GM18505 (cell line): ENCODE measurements around the gene ANKFY1.
"Not testable (repeated sequence)": the region's sequence is repeated elsewhere in the genome, so short reads cannot be mapped to it uniquely, and the experiment has no call there.

ENCODE experiments used
- ATAC-seq: cut with Tn5 transposase; IDR thresholded peaks from one replicate; pipeline ENCODE4 v1.9.1; 2021; ENCODE audit not compliant: unreplicated experiment
- POLR2A ChIP-seq: IDR thresholded peaks from 4 replicates; pipeline ENCODE4 v1.6.1; 2011; ENCODE audit warnings: borderline replicate concordance; ENCODE audit not compliant: insufficient read depth, insufficient read length; ENCODE audit errors: extremely low read depth

Gene ANKFY1

DNA sequence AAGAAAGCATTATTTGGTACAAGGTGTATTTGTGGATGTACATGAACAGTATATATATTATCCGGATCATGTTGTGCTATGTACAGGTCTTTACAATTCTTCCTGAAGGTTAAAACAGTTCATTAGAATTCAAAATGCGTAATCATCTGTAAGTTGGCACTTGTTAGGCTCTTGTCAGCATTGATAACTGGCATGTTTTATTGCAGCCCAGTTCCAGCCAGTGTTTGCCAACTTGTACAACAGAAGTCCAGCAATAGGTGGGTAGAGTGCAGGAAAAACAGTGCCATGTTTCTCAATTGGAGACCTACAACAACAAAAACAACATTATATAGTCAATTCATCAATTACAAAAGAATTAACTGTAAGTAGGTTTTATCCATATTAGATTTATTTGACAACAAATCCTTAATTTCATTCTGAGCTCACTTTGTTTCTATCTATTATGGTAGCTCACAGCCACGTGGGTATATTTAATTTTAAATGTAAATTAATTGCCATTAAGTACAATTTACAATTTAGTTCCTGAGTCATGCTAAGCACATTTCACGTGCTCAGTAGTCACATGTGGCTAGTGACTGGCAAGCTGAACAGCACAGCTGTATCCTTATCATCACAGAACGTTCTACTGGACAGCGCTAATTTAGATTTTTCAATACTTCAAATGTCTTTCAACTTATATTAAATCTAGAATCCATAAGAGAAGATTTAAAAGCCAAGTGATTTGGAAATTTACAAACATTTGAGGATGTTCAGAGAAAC, 8.6 kb upstream of the ANKFY1 start:
- no peak for ATAC-seq
- TF ChIP-seq POLR2A, result no peak

DNA sequence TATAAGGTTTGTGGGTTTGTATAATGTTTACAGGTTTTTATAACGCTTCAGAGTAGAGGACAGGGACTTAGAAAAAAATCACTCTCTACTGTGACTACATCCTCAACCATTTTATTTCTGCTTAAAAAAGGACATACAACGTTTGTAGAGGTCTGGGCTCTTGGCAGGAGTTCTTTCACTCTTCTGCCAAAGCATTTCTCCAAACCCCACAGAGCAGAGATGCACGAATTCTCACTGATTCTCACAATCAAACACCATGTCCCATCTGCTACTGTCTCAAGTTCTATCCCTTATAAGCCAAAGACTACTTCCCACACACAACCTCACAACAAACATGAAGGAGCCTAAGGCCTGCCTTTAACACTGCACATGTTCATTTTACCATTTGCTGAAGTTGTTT, 7.0 kb upstream of the ANKFY1 start:
- ATAC-seq, result no peak
- TF ChIP-seq POLR2A, result no peak

DNA sequence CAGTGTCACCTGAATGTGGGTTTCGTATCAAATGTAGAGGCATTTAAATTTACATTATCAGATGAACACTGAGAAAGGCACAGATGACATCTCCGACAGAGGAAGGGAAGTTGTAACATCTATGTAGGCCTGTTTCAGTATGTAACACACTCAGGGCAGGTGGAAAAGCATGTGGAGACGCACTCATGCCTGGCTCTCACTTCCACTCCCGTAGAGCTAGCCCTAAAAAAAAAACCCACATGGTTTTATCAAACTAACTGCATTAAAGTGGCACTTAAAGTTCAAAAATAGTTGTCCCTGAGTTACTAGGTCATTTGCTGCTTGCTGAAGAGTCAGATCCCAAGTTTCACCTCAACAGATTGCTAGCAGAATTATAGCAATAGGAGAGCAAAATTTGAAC, 6.1 kb upstream of the ANKFY1 start:
- no peak for ATAC-seq

DNA sequence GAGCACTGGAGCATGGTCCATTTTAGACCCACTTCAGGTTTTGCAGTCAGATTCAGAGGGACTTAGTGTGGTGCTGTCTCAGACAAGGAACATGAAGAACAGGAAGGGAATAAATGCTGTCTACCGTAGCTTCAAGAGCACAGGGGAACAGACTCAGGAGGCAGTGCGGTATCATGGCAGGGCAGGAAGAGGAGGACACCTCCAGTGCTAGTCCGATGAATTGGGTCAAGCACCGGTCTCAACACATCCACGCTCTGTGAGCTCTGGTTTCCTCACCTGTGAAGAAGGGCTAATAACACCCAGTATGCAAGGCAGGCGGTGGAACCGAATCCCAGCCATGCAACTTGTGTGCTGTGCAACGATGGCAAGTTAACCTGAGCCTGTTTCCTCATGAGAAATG, 3.6 kb upstream of the ANKFY1 start:
- no peak for ATAC-seq
- TF ChIP-seq POLR2A, result peak; percentile 40

More for the DNA sequence above, 6.1 kb upstream of the ANKFY1 start:
- no peak for TF ChIP-seq POLR2A

DNA sequence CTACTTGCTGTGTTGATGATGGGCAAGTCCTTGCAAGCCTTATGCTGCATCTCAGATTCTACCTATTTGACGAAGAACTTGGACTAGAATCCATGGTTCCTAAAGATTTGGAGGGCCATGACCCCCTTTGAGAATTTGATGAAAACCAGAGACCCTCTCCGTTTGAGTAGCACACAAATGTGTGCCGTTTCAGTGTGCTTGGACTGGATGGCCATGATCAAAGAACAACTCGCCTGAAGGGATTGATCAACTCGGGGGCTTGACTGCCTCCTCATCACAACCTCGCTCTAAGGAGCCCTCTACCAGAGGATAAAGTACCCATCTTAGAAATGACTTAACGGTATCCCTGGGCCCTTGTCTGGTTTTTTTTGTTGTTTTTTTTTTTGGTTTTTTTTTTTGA, 2.8 kb upstream of the ANKFY1 start:
- no peak for TF ChIP-seq POLR2A
- no peak for ATAC-seq

DNA sequence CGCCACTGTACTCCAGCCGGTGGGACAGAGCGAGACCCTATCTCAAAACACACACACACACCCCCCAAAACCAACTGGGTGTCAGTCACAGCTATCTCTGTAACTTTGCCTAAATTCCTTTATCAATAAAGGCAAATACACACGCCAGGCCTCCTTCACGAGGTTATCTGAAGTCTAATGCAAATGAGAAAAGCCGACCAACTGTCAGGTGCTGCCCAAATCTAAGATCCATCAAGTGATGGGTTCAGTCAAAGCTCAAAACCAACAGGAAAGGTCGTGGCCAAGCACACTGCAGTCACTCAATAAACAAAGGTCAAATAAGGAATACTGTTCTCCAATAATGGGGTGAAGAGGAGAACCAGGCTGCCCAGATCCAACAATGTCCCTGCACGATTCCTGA, 1.1 kb downstream of the ANKFY1 start:
- no peak for ATAC-seq

DNA sequence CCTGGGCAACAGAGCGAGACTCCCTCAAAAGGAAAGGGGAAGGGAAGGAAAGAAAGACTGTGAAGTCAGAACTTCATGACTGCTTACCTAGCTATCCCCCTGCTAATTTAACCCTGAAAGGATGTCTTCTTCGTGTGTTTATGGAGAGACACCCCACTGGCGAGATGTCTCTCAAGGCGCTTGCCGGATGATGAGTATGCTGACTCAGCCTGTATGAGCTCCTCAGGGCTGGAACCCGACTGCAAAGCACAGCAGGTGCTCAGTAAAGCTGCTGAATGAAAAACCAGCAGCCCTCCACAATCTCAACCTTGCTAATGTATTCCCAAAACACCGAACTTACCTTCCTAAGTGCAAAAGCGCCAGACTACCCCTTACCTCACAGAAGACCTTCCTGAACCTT, 2.3 kb downstream of the ANKFY1 start:
- no peak for TF ChIP-seq POLR2A
- ATAC-seq, result no peak

More for the DNA sequence above, 1.1 kb downstream of the ANKFY1 start:
- no peak for TF ChIP-seq POLR2A

DNA sequence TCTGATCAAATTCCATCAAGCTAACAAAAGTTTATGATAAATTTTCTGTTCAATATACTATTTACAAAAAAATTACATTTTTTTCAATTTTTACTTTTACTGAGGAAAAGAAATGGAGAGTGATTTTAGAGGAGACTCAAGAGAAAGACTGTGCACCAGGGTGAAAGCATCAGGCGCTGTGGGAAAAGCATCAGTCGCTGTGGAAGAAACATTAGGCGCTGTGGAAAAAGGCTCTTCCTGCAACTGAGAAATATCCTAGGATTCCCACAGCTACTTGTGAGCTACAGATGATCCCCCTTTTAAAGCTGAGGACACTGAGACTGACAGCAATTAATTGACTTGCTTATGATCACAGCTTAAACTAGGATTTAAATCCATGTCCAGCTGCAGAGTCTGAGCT, 4.9 kb downstream of the ANKFY1 start:
- no peak for TF ChIP-seq POLR2A
- no peak for ATAC-seq

DNA sequence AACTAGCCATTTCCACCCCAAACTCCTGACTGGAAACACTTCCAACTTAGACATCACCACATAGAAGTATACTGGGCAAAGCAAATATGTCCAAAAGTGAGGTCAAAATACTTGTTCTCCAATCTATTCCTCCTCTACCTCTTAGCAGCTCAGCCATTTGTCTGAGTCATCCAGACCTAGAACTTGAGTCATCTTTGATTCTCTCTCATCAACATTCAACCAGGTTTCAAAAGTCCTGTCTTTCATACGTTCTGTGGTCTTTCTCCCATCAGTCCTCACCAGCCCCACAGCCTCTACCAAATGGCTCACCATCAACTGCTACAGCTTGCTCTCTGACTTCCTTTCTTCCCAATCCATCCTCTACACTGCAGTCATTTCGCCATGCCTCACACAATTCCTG, 6.8 kb downstream of the ANKFY1 start:
- ATAC-seq, result no peak
- no peak for TF ChIP-seq POLR2A

DNA sequence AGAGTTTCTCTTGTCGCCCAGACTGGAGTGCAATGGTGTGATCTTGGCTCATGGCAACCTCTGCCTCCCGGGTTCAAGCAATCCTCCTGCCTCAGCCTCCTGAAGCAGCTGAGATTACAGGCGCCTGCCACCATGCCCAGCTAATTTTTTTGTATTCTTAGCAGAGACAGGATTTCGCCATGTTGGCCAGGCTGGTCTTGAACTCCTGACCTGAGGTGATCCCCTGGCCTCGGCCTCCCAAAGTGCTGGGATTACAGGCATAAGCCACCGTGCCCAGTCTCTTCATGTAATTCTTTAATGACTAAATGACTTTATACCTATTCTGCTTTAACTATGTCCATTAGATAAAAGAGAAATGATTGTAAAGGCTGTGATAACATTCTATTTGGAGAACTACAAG, 8.5 kb downstream of the ANKFY1 start:
- not testable (repeated sequence) for ATAC-seq

DNA sequence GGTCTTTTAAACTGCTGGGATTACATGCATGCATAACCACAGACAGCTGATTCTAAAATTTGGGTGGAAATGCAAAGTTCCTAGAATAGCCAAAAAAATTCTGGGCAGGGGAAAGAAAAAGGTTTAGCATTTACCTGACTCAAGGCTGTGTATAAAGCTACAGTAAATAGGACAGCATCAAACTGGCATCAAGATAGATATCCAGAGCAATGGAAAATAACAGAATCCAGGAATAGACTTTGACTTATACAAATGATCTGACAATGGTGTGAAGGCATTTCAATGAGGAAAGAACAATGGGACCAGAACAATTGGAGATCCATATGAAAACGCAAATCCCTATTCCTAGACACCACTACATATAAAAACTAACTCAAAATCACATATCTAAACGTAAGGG, 12.9 kb downstream of the ANKFY1 start:
- no peak for ATAC-seq
- TF ChIP-seq POLR2A, result no peak

DNA sequence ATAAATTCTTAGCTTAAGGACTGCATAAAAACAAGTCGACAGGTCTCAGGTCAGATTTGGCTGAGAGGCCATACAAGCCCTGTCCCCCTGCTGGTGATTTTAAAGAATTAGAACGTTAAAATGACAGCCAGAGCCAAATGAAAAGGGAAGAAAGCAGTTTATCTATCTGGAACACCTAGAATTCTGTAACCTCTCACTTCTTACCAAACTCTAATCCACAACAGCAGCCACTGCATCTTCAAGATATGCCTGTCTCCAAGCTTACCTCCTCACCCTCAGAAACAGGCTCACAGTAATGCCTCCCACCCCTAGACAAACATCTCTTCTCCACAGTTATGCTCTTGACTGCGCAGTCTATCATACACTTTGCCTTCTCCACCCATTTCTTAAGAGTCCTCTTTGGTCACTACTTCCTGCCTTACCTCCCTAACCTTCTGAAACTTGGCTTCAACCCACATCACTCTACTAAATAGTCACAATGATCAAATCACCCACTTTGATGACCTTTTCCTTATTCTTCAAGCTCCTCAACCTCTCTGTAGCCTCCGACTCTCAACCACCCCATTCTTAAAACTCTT, 14.2 kb downstream of the ANKFY1 start:
- ATAC-seq, result no peak
- no peak for TF ChIP-seq POLR2A

DNA sequence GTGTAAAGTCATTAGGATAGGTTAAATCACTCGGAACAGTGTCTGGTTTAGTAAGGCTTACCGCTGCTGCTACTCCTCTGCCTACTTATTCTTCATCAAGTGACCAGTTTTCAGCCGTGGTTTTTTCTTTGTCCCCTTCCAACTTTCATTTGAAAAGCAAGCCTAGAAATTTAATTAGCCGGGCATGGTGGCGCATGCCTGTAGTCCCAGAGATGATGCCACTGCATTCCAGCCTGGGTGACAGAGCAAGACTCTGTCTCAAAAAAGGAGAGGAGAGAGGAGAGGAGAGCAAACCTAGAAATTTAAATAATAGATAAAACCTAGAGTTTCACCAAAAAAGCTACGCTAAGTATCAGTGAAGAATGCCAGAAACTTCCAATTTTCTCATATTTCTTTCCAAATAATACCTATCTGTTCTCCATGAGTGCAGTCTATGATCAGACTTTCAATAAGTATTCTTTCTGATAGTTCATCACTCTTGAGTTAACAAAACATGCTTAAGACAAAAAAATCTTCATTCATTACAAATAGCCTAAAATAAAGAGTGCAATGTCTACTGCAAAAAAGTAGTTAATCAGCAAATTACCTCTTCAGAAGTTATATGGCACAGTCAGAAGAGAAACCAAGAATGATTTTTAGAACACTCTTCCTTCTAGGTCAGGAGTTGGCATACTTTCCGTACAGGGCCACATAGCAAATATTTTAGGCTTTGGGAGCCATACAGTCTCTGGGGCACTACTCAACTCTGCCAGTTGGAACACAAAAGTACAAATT, 15.1 kb downstream of the ANKFY1 start:
- TF ChIP-seq POLR2A, result no peak
- ATAC-seq, result no peak

DNA sequence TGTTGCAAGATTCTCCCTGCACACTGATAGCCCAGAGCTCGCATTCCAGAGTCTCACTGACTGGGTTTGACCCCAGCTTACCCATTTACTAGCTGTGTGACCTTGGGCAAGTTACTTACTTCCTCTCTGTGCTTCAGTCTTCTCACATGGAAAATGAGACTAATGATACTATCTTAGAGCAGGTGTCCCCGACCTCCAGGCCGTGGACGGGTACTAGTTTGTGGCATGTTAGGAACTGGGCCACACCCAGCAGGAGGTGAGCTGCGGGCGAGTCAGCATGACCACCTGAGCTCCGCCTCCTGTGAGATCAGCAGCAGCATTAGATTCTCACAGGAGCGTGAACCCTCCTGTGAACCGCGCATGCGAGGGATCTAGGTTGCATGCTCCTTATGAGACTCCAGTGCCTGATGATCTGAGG, 15.8 kb downstream of the ANKFY1 start:
- no peak for ATAC-seq
- no peak for TF ChIP-seq POLR2A
